ENCODE measurements around the gene FNDC3A. TPM values are rescaled to one million over a fixed set of nuclear protein-coding genes. Genes with fewer than 3 reads are reported as not detected.

The FNDC3A gene
- total and polyA plus RNA-seq, 2 experiments from 2014 or later: 21.9 to 73.5 TPM

DNA sequence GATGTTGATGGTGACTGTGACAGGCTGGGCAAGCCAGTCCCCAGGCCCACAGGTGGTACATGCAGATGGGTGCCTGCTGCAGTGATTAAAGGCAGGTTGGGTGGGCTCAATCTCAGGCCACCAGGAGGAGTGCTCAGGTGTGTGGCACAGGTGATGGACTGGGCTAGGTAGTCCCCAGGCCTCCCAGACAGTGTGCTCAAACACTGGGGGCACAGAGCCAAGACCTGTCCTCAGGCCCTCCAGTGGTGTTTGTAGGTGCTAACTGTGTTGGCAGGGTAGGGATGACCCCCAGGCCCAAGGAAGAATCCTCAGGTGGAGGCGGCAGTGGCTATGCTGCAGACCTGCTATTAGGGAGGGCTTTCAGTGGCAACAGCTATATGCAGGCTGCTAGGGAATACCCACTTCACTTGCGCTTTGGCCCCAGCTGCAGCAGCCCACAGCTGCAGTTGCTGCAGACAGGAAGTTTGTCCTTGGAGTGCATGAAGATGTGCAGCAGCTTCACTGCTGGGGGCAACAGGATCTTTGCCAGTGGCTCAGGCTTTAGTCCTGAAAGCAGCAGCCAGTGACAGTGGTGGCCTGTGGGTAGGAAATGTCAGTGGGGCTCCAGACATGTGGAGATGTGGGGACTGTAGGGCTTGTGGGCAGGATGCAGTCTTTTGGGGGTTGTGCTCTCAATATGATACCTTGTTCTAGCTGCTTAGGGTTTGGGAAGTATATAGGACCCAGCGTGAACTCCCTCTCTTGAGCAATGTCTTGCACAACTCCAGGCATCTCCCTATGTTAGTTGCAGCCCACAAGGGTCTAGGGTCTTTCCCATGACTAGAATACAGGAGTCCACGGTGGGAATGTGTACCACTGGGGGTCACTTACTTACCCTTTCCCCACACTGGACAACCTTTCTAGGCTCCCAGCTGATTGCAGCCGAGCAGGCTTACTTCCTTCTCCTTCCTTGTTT is 190.4 kb downstream of the FNDC3A start:
- Histone ChIP-seq H4K20me1 (ENCODE audit: insufficient read depth, poor library complexity, severe bottlenecking) (no peaks in the 10 kb centered on the region), H3K4me1 (ENCODE audit: insufficient read depth) (no peaks in the 10 kb centered on the region), H3K9me3 (ENCODE audit: low read depth) (peaks cover 10% of the 10 kb centered on the region), H3K36me3 (replicated peaks; ENCODE audit: insufficient read depth, low read depth) (no peaks in the 10 kb centered on the region), H3K4me3 (no peak overlapping the region), H3K27ac (no peak overlapping the region), H3K27me3 (no peaks in the 10 kb centered on the region), H2AFZ (no peak overlapping the region), H3K79me2 (peaks cover 12% of the 10 kb centered on the region), H3K4me2 (no peak overlapping the region), H3K9me2 (replicated peaks; ENCODE audit: insufficient read depth) (no peaks in the 10 kb centered on the region)
- TF ChIP-seq, protein P1, sequence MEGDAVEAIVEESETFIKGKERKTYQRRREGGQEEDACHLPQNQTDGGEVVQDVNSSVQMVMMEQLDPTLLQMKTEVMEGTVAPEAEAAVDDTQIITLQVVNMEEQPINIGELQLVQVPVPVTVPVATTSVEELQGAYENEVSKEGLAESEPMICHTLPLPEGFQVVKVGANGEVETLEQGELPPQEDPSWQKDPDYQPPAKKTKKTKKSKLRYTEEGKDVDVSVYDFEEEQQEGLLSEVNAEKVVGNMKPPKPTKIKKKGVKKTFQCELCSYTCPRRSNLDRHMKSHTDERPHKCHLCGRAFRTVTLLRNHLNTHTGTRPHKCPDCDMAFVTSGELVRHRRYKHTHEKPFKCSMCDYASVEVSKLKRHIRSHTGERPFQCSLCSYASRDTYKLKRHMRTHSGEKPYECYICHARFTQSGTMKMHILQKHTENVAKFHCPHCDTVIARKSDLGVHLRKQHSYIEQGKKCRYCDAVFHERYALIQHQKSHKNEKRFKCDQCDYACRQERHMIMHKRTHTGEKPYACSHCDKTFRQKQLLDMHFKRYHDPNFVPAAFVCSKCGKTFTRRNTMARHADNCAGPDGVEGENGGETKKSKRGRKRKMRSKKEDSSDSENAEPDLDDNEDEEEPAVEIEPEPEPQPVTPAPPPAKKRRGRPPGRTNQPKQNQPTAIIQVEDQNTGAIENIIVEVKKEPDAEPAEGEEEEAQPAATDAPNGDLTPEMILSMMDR (IDR thresholded peaks at IDR 0.05; ENCODE audit: poor library complexity): no peak
- TF ChIP-seq EZH2phosphoT487 (IDR thresholded peaks at IDR 0.05; ENCODE audit: low read depth, severe bottlenecking, unreplicated experiment): no peak
- no peak for TF ChIP-seq EZH2 (IDR thresholded peaks at IDR 0.05; ENCODE audit: borderline replicate concordance)
- no peak for DNase-seq (ENCODE audit: low spot score)
- 95% methylated on average over 5 of the region's 5 CpGs for WGBS (ENCODE audit: low lambda C conversion rate, missing lambda C conversion rate)

DNA sequence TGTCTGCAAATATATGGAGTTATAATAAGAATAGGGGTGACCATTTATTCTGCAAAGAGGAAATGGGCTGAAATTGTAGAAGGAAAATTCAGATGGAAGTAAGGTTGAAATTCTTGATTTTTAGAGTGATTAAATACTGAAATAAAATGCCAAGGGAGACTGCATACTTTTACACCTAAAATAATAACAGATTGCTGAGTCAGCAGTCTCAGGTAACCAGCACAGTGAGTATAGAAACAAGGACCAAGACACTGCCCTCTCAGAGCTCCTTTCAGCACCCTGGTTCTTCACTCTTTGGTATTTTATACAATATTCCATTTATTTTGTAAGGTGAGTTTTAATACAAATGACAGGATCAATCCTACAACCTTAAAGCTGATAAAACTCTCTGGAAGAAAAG is 195.6 kb downstream of the FNDC3A start:
- no peaks in the 10 kb centered on the region for H4K20me1 ChIP-seq (ENCODE audit: insufficient read depth, poor library complexity, severe bottlenecking)
- no peaks in the 10 kb centered on the region for H3K9me2 ChIP-seq (replicated peaks; ENCODE audit: insufficient read depth)
- no peak overlapping the region for H3K27ac ChIP-seq
- no peak for DNase-seq (ENCODE audit: low spot score)
- no peaks in the 10 kb centered on the region for H3K27me3 ChIP-seq
- TF ChIP-seq EZH2phosphoT487 (IDR thresholded peaks at IDR 0.05; ENCODE audit: low read depth, severe bottlenecking, unreplicated experiment) (no peak), EZH2 (IDR thresholded peaks at IDR 0.05; ENCODE audit: borderline replicate concordance) (no peak)
- TF ChIP-seq, protein P1 (IDR thresholded peaks at IDR 0.05; ENCODE audit: poor library complexity): no peak
- no peak overlapping the region for H2AFZ ChIP-seq
- H3K4me3 ChIP-seq: no peak overlapping the region
- no peaks in the 10 kb centered on the region for H3K9me3 ChIP-seq (ENCODE audit: low read depth)
- H3K36me3 ChIP-seq (replicated peaks; ENCODE audit: insufficient read depth, low read depth): no peaks in the 10 kb centered on the region
- no peak overlapping the region for H3K4me2 ChIP-seq
- no peaks in the 10 kb centered on the region for H3K79me2 ChIP-seq
- no peaks in the 10 kb centered on the region for H3K4me1 ChIP-seq (ENCODE audit: insufficient read depth)

DNA sequence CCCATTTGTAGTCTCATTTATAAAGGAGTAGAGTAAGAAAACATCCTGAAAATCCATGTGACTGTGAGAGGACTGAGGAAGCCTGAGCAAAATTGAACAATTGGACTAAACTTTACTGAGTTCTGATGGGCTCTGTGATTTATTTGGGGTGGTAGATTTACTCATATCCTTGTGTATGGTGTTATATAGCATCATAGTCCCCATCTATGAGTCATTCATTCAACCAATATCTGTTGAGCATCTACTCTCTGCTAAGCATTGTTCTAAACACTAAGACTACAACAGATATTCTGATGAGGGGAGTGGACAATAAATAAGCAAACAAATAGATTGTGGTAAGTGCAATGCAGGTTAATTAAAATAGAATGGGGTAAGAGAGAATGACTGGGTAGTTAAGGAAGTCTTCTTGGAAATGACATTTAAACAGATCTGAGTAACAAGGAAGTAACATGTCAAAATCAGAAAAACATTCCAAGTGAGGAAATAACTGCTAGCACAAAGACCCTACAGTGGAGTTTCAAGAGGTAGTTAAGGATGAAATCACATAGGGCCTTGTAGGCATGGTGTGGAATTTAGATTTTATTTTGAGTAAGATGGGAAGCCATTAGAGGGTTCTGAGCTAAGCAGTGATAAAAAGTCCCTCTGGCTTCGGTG is 208.1 kb downstream of the FNDC3A start:
- Histone ChIP-seq H3K4me3 (no peak overlapping the region), H3K36me3 (replicated peaks; ENCODE audit: insufficient read depth, low read depth) (no peaks in the 10 kb centered on the region), H3K4me1 (ENCODE audit: insufficient read depth) (no peaks in the 10 kb centered on the region), H3K27me3 (no peaks in the 10 kb centered on the region), H3K79me2 (no peaks in the 10 kb centered on the region), H3K9me3 (ENCODE audit: low read depth) (no peaks in the 10 kb centered on the region), H3K9me2 (replicated peaks; ENCODE audit: insufficient read depth) (no peaks in the 10 kb centered on the region), H4K20me1 (ENCODE audit: insufficient read depth, poor library complexity, severe bottlenecking) (no peaks in the 10 kb centered on the region), H2AFZ (no peak overlapping the region), H3K27ac (no peak overlapping the region), H3K4me2 (no peak overlapping the region)
- WGBS (ENCODE audit: low lambda C conversion rate, missing lambda C conversion rate): 21% methylated on average over 1 of the region's 1 CpG
- no peak for DNase-seq (ENCODE audit: low spot score)
- TF ChIP-seq, protein P1 (IDR thresholded peaks at IDR 0.05; ENCODE audit: poor library complexity): no peak
- TF ChIP-seq EZH2 (IDR thresholded peaks at IDR 0.05; ENCODE audit: borderline replicate concordance): no peak
- TF ChIP-seq EZH2phosphoT487 (IDR thresholded peaks at IDR 0.05; ENCODE audit: low read depth, severe bottlenecking, unreplicated experiment): no peak

All from hepatocyte (in vitro differentiated cells).